Activated naive CD8-positive, alpha-beta T cell treated with anti-CD3 and anti-CD28 coated beads, Interleukin-2, amount 10 ng/mL, durations not matched to agents 7 days and 5 days (primary cell): Measurements from ENCODE around the gene PYROXD2. TPM values are rescaled to one million over a fixed set of nuclear protein-coding genes. Genes with fewer than 3 reads are reported as not detected.
A peak's percentile ranks its signal among the peaks of the same experiment; 100 is the strongest.

Experiments used
- ATAC-seq: fragments of 150-1000 bp; cut with Tn5 transposase; one replicate; pipeline ENCODE4 v1.10.0; 2021; ENCODE audit warnings: low read depth, moderate library complexity
- POLR2A ChIA-PET: fragments of 350-600 bp; sonication (Branson Sonifier 250); formaldehyde crosslinking; loops from one replicate; lab custom pipeline; 2021; ENCODE audit warnings: antibody characterized with exemption; lab: Charles Lee
- DNase-seq: peaks from one replicate; pipeline ENCODE4 v3.0.0; 2021
- H3K27ac Mint-ChIP-seq: one replicate; pipeline ENCODE4 v1.8.0; 2022; ENCODE audit warnings: mild to moderate bottlenecking, mixed read lengths
- H3K27me3 Mint-ChIP-seq: one replicate; pipeline ENCODE4 v1.8.0; 2022; ENCODE audit warnings: mild to moderate bottlenecking, moderate library complexity, mixed read lengths
- H3K36me3 Mint-ChIP-seq: one replicate; pipeline ENCODE4 v1.8.0; 2021; ENCODE audit warnings: mild to moderate bottlenecking, mixed read lengths
- H3K4me1 Mint-ChIP-seq: one replicate; pipeline ENCODE4 v1.8.0; 2021; ENCODE audit warnings: mixed read lengths
- H3K4me3 Mint-ChIP-seq: one replicate; pipeline ENCODE4 v1.8.0; 2022; ENCODE audit warnings: mild to moderate bottlenecking, moderate library complexity, mixed read lengths
- H3K9me3 Mint-ChIP-seq: one replicate; pipeline ENCODE4 v1.8.0; 2021; ENCODE audit warnings: mixed read lengths
- total RNA-seq, 2 experiments: library from RNA; stranded (reverse); gene quantifications; one replicate each; pipeline ENCODE4 v1.2.3, GENCODE V29; 2021

Gene PYROXD2
- total RNA-seq, 2 experiments from 2014 or later: 14.0 to 18.0 TPM

GRCh38 chr10:98416606-98417388, 1.8 kb upstream of the PYROXD2 start:
- peaks cover 8% of the 10 kb centered on the region for H3K4me1 Mint-ChIP-seq
- peaks cover 5% of the 10 kb centered on the region for H3K36me3 Mint-ChIP-seq
- no peak overlapping the region for H3K27ac Mint-ChIP-seq
- POLR2A ChIA-PET: no interaction called here
- H3K27me3 Mint-ChIP-seq: no peaks in the 10 kb centered on the region
- no peak for DNase-seq
- no peak for ATAC-seq
- H3K9me3 Mint-ChIP-seq: no peaks in the 10 kb centered on the region
- no peak overlapping the region for H3K4me3 Mint-ChIP-seq

- peak overlapping the region; percentile 42 for H3K27ac Mint-ChIP-seq
- peaks cover 8% of the 10 kb centered on the region for H3K4me1 Mint-ChIP-seq
- no peaks in the 10 kb centered on the region for H3K27me3 Mint-ChIP-seq
- DNase-seq (no peak), ATAC-seq (no peak)
- H3K36me3 Mint-ChIP-seq: peaks cover 4% of the 10 kb centered on the region
- H3K9me3 Mint-ChIP-seq: no peaks in the 10 kb centered on the region
- POLR2A ChIA-PET: interaction anchor here (0.5 to 2.4 kb wide), 4 partner anchors 9 to 30 kb away, joined by 3 to 11 read pairs (median 7); no protein-coding TSS in a partner anchor
- H3K4me3 Mint-ChIP-seq: no peak overlapping the region
Observed at GRCh38 chr10:98415731-98416119, 743 bp upstream of the PYROXD2 start.

GRCh38 chr10:98414578-98414931, 427 bp downstream of the PYROXD2 start:
- POLR2A ChIA-PET: interaction anchor here (0.9 to 2.4 kb wide), 5 partner anchors 11 to 33 kb away, joined by 3 to 11 read pairs (median 6); partner anchors contain the start of gene HPS1
- no peak for ATAC-seq

GRCh38 chr10:98411768-98412167, 3.2 kb downstream of the PYROXD2 start:
- Mint-ChIP-seq H3K27me3 (no peaks in the 10 kb centered on the region), H3K36me3 (no peaks in the 10 kb centered on the region), H3K4me3 (no peak overlapping the region), H3K27ac (no peak overlapping the region), H3K9me3 (no peaks in the 10 kb centered on the region), H3K4me1 (peaks cover 8% of the 10 kb centered on the region)
- ATAC-seq (no peak), DNase-seq (no peak)
- POLR2A ChIA-PET: interaction anchor here (0.7 kb wide), 1 partner anchor 22 kb away, joined by 3 read pairs; no protein-coding TSS in a partner anchor

More at GRCh38 chr10:98414578-98414931, 427 bp downstream of the PYROXD2 start:
- H3K27me3 Mint-ChIP-seq: no peaks in the 10 kb centered on the region
- H3K27ac Mint-ChIP-seq: peak overlapping the region; percentile 99
- DNase-seq: no peak
- H3K4me3 Mint-ChIP-seq: peak overlapping the region; percentile 99
- H3K36me3 Mint-ChIP-seq: peaks cover under 1% of the 10 kb centered on the region
- H3K9me3 Mint-ChIP-seq: no peaks in the 10 kb centered on the region
- H3K4me1 Mint-ChIP-seq: peaks cover 8% of the 10 kb centered on the region

- POLR2A ChIA-PET: interaction anchor here (0.7 kb wide), 1 partner anchor 23 kb away, joined by 3 read pairs; no protein-coding TSS in a partner anchor
- no peak overlapping the region for H3K27ac Mint-ChIP-seq
- no peaks in the 10 kb centered on the region for H3K27me3 Mint-ChIP-seq
Observed at GRCh38 chr10:98411166-98411565, 3.8 kb downstream of the PYROXD2 start.

GRCh38 chr10:98410759-98411158, 4.2 kb downstream of the PYROXD2 start:
- Mint-ChIP-seq H3K27me3 (no peaks in the 10 kb centered on the region), H3K4me3 (no peak overlapping the region), H3K27ac (no peak overlapping the region), H3K36me3 (no peaks in the 10 kb centered on the region), H3K9me3 (no peaks in the 10 kb centered on the region), H3K4me1 (peaks cover 8% of the 10 kb centered on the region)
- DNase-seq: no peak
- POLR2A ChIA-PET: no interaction called here
- ATAC-seq: no peak

More at GRCh38 chr10:98411166-98411565, 3.8 kb downstream of the PYROXD2 start:
- Mint-ChIP-seq H3K9me3 (no peaks in the 10 kb centered on the region), H3K4me3 (no peak overlapping the region), H3K4me1 (peaks cover 8% of the 10 kb centered on the region), H3K36me3 (no peaks in the 10 kb centered on the region)
- DNase-seq (no peak), ATAC-seq (no peak)

- Mint-ChIP-seq H3K4me3 (no peak overlapping the region), H3K4me1 (peaks cover 8% of the 10 kb centered on the region), H3K9me3 (no peaks in the 10 kb centered on the region), H3K27ac (no peak overlapping the region), H3K36me3 (no peaks in the 10 kb centered on the region), H3K27me3 (no peaks in the 10 kb centered on the region)
- POLR2A ChIA-PET: no interaction called here
- DNase-seq: no peak
- no peak for ATAC-seq
Observed at GRCh38 chr10:98410135-98410743, 4.7 kb downstream of the PYROXD2 start.

GRCh38 chr10:98408799-98409198, 6.2 kb downstream of the PYROXD2 start:
- Mint-ChIP-seq H3K36me3 (no peaks in the 10 kb centered on the region), H3K4me3 (no peak overlapping the region), H3K27ac (no peak overlapping the region), H3K27me3 (no peaks in the 10 kb centered on the region), H3K4me1 (no peaks in the 10 kb centered on the region), H3K9me3 (no peaks in the 10 kb centered on the region)
- POLR2A ChIA-PET: no interaction called here
- no peak for ATAC-seq
- no peak for DNase-seq

- DNase-seq (no peak), ATAC-seq (no peak)
- Mint-ChIP-seq H3K9me3 (no peaks in the 10 kb centered on the region), H3K36me3 (no peaks in the 10 kb centered on the region), H3K4me1 (no peaks in the 10 kb centered on the region), H3K27ac (no peak overlapping the region), H3K27me3 (no peaks in the 10 kb centered on the region), H3K4me3 (no peak overlapping the region)
- POLR2A ChIA-PET: no interaction called here
Observed at GRCh38 chr10:98407744-98408241, 7.2 kb downstream of the PYROXD2 start.

- DNase-seq (no peak), ATAC-seq (no peak)
- Mint-ChIP-seq H3K9me3 (no peaks in the 10 kb centered on the region), H3K27ac (no peak overlapping the region), H3K4me1 (no peaks in the 10 kb centered on the region), H3K4me3 (no peak overlapping the region), H3K36me3 (peaks cover 2% of the 10 kb centered on the region), H3K27me3 (no peaks in the 10 kb centered on the region)
- POLR2A ChIA-PET: interaction anchor here (0.6 kb wide), 1 partner anchor 71 kb away, joined by 3 read pairs; no protein-coding TSS in a partner anchor
Observed at GRCh38 chr10:98407017-98407743, 7.8 kb downstream of the PYROXD2 start.

- POLR2A ChIA-PET: no interaction called here
- no peaks in the 10 kb centered on the region for H3K9me3 Mint-ChIP-seq
- no peak for ATAC-seq
Observed at GRCh38 chr10:98405422-98405821, 9.6 kb downstream of the PYROXD2 start.

GRCh38 chr10:98404571-98405359, 10.2 kb downstream of the PYROXD2 start:
- ATAC-seq: no peak
- POLR2A ChIA-PET: no interaction called here
- H3K27ac Mint-ChIP-seq: no peak overlapping the region
- H3K4me1 Mint-ChIP-seq: no peaks in the 10 kb centered on the region
- DNase-seq: no peak
- H3K4me3 Mint-ChIP-seq: no peak overlapping the region
- H3K9me3 Mint-ChIP-seq: no peaks in the 10 kb centered on the region
- no peaks in the 10 kb centered on the region for H3K27me3 Mint-ChIP-seq
- peaks cover 2% of the 10 kb centered on the region for H3K36me3 Mint-ChIP-seq

More at GRCh38 chr10:98405422-98405821, 9.6 kb downstream of the PYROXD2 start:
- Mint-ChIP-seq H3K27ac (no peak overlapping the region), H3K4me1 (no peaks in the 10 kb centered on the region), H3K36me3 (peaks cover 2% of the 10 kb centered on the region), H3K27me3 (no peaks in the 10 kb centered on the region), H3K4me3 (no peak overlapping the region)
- no peak for DNase-seq
